Loucy (cell line): ENCODE results near the gene COL24A1.

Experiments
- H2AFZ ChIP-seq: fragments of 200-600 bp; sonication (generic); 2 replicates; pipeline ENCODE4 v1.6.0; 2016; ENCODE audit warnings: antibody characterized with exemption, mild to moderate bottlenecking, low read length, moderate library complexity
- H3F3A ChIP-seq: fragments of 200-600 bp; 2 replicates; pipeline ENCODE4 v1.6.0; 2016; ENCODE audit warnings: antibody characterized with exemption, low read depth, mild to moderate bottlenecking
- H3K27me3 ChIP-seq: fragments of 200-600 bp; sonication (generic); 2 replicates; pipeline ENCODE4 v1.6.1; 2014; ENCODE audit warnings: low read length, mild to moderate bottlenecking; ENCODE audit not compliant: insufficient read depth, poor library complexity, severe bottlenecking
- H3K36me3 ChIP-seq: fragments of 200-600 bp; sonication (generic); 2 replicates; pipeline ENCODE4 v1.6.1; 2016; ENCODE audit warnings: low read length; ENCODE audit not compliant: insufficient read depth
- H3K4me1 ChIP-seq: fragments of 200-600 bp; sonication (generic); 2 replicates; pipeline ENCODE4 v1.5.1; 2014; ENCODE audit warnings: low read length, mild to moderate bottlenecking; ENCODE audit not compliant: insufficient read depth, poor library complexity, severe bottlenecking
- H3K4me2 ChIP-seq: fragments of 200-600 bp; sonication (generic); 2 replicates; pipeline ENCODE4 v1.6.0; 2014; ENCODE audit warnings: antibody characterized with exemption, low read length, low read depth, mild to moderate bottlenecking; ENCODE audit not compliant: poor library complexity, severe bottlenecking
- H3K4me3 ChIP-seq: fragments of 200-600 bp; sonication (generic); 2 replicates; pipeline ENCODE4 v1.5.1; 2014; ENCODE audit warnings: low read length, mild to moderate bottlenecking, mixed read lengths; ENCODE audit not compliant: poor library complexity, severe bottlenecking
- H3K79me2 ChIP-seq: fragments of 200-600 bp; sonication (generic); 2 replicates; pipeline ENCODE4 v1.6.1; 2014; ENCODE audit warnings: low read length; ENCODE audit not compliant: insufficient read depth
- H3K9ac ChIP-seq: fragments of 200-600 bp; sonication (generic); 2 replicates; pipeline ENCODE4 v1.6.0; 2014; ENCODE audit warnings: mild to moderate bottlenecking, low read depth, low read length, moderate library complexity; ENCODE audit not compliant: poor library complexity, severe bottlenecking
- H3K9me2 ChIP-seq: fragments of 200-600 bp; sonication (generic); replicated peaks from 2 replicates; pipeline ENCODE4 v1.6.1; 2016; ENCODE audit warnings: low read depth, low read length, mixed read lengths
- H3K9me3 ChIP-seq: fragments of 200-600 bp; sonication (generic); 2 replicates; pipeline ENCODE4 v1.6.1; 2014; ENCODE audit warnings: mild to moderate bottlenecking, antibody characterized with exemption, low read length, low read depth; ENCODE audit not compliant: insufficient read depth
- H4K20me1 ChIP-seq: fragments of 200-600 bp; sonication (generic); 2 replicates; pipeline ENCODE4 v1.6.0; 2014; ENCODE audit warnings: antibody characterized with exemption, low read length, mild to moderate bottlenecking; ENCODE audit not compliant: insufficient read depth, poor library complexity, severe bottlenecking
- EZH2phosphoT487 ChIP-seq: fragments of 200-600 bp; IDR thresholded peaks from 2 replicates; pipeline ENCODE4 v1.6.1; 2018; ENCODE audit warnings: antibody characterized with exemption, mild to moderate bottlenecking, moderate library complexity, borderline replicate concordance
- TF ChIP-seq, protein P1 (sequence below): fragments of 200-600 bp; sonication (generic); conservative IDR thresholded peaks from 2 replicates; pipeline ENCODE4 v1.5.1; 2014; ENCODE audit warnings: mild to moderate bottlenecking, antibody characterized with exemption, low read length

Gene COL24A1

DNA sequence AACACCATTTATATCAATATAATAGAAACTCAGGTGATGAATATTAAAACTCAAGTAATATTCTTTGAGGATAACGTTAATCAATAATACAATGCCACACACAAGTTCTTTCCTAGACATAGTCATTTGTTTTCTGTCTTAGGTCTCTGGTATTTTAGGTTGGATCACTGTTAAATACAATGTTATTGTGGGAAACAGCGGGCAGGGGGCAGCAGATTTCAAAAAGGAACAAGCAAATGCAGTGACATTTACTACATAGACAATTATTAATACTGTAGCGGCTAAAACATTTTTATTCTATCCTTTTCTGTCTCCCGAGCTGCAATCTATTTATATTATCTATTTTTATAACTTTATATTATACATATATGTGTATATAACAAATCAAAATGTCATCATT is 261.9 kb downstream of the COL24A1 start:
- Histone ChIP-seq H3K9me3 (no peaks in the 10 kb centered on the region), H3K4me3 (no peak overlapping the region), H3F3A (no peaks in the 10 kb centered on the region), H3K9ac (no peak overlapping the region), H3K4me1 (no peaks in the 10 kb centered on the region), H3K27me3 (no peaks in the 10 kb centered on the region), H2AFZ (peak overlapping the region; percentile 61; the same call in 1 of the 2 replicates), H3K4me2 (no peak overlapping the region), H4K20me1 (no peaks in the 10 kb centered on the region), H3K36me3 (no peaks in the 10 kb centered on the region), H3K79me2 (no peaks in the 10 kb centered on the region), H3K9me2 (no peaks in the 10 kb centered on the region)
- no peak for TF ChIP-seq EZH2phosphoT487
- TF ChIP-seq, protein P1, sequence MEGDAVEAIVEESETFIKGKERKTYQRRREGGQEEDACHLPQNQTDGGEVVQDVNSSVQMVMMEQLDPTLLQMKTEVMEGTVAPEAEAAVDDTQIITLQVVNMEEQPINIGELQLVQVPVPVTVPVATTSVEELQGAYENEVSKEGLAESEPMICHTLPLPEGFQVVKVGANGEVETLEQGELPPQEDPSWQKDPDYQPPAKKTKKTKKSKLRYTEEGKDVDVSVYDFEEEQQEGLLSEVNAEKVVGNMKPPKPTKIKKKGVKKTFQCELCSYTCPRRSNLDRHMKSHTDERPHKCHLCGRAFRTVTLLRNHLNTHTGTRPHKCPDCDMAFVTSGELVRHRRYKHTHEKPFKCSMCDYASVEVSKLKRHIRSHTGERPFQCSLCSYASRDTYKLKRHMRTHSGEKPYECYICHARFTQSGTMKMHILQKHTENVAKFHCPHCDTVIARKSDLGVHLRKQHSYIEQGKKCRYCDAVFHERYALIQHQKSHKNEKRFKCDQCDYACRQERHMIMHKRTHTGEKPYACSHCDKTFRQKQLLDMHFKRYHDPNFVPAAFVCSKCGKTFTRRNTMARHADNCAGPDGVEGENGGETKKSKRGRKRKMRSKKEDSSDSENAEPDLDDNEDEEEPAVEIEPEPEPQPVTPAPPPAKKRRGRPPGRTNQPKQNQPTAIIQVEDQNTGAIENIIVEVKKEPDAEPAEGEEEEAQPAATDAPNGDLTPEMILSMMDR = peak; percentile 71

DNA sequence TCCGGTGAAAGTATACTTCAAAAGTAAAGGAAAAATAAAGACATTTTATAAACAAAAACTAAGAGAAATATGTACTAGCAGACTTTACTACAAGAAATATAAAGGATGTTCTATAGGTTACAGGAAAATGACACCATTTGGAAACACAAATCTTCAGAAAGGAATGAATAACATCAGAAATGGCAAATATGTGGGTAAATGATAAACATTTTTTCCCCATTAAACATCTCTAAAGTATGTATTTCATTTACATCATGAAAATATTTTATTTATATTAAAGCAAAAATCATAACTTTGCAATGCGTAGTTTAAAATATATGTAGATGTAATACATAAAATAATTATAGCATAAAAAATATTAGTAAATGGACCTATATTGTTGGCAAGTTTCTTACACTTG is 264.2 kb downstream of the COL24A1 start:
- H3F3A ChIP-seq = no peaks in the 10 kb centered on the region
- H3K4me1 ChIP-seq = no peaks in the 10 kb centered on the region
- H3K79me2 ChIP-seq = no peaks in the 10 kb centered on the region
- H3K4me3 ChIP-seq = no peak overlapping the region
- no peak overlapping the region for H3K4me2 ChIP-seq
- no peak overlapping the region for H2AFZ ChIP-seq
- TF ChIP-seq, protein P1 = no peak
- no peak for TF ChIP-seq EZH2phosphoT487
- H3K27me3 ChIP-seq = no peaks in the 10 kb centered on the region
- no peaks in the 10 kb centered on the region for H4K20me1 ChIP-seq
- H3K36me3 ChIP-seq = no peaks in the 10 kb centered on the region
- H3K9me3 ChIP-seq = no peaks in the 10 kb centered on the region
- H3K9ac ChIP-seq = no peak overlapping the region
- no peaks in the 10 kb centered on the region for H3K9me2 ChIP-seq

DNA sequence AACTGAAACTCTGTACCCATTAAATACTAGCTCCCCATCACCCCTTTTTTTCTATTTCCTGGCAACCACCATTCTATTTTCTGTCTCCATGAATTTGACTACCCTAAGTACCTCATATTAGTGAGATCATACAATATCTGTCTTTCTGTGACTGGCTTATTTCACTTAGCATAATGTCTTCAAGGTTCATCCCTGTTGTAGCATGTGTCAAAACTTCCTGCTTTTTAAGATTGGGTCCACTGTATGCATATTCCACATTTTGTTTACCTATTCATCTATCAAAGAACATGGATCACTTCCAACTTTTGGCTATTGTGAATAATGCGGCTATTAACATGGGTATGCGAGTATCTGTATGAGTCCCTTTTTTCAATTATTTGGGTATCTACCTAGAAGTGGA is 266.7 kb downstream of the COL24A1 start:
- no peaks in the 10 kb centered on the region for H4K20me1 ChIP-seq
- H3K9me2 ChIP-seq = no peaks in the 10 kb centered on the region
- H2AFZ ChIP-seq = 0 out of 2 replicates have a peak overlapping the region, but pooled peaks have one; percentile 45
- no peak overlapping the region for H3K9ac ChIP-seq
- H3F3A ChIP-seq = no peaks in the 10 kb centered on the region
- H3K4me1 ChIP-seq = no peaks in the 10 kb centered on the region
- H3K36me3 ChIP-seq = no peaks in the 10 kb centered on the region
- H3K27me3 ChIP-seq = no peaks in the 10 kb centered on the region
- no peaks in the 10 kb centered on the region for H3K79me2 ChIP-seq
- TF ChIP-seq, protein P1 = no peak
- TF ChIP-seq EZH2phosphoT487 = no peak
- no peaks in the 10 kb centered on the region for H3K9me3 ChIP-seq
- H3K4me2 ChIP-seq = no peak overlapping the region
- H3K4me3 ChIP-seq = no peak overlapping the region
